Measurements from ENCODE around the gene TEX101.
A peak's percentile ranks its signal among the peaks of the same experiment; 100 is the strongest.

The TEX101 gene

DNA sequence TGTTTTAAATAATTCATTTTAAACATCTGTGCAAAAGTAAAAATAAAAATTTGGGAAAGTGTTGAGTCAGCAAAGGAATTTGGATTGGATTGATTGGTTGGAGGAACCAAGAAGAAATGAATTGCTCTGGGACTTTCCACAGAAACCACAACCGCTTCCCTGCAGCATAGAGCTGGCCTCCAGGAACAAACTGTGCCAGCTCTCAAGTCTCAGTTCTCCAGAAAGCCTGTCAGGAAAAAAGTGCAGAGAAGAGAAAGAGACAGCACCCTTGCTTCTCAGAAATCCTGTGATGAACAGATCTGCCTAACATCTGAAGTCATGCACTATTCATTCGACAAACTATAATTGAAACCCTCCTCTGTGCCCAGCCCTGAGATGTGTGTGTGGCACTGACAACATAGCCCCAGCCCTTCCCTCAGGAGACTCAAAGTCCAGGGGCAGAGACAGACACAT, 35.9 kb downstream of the TEX101 start:
- DNase-seq = peak; percentile 78 to 88 (median 78)

DNA sequence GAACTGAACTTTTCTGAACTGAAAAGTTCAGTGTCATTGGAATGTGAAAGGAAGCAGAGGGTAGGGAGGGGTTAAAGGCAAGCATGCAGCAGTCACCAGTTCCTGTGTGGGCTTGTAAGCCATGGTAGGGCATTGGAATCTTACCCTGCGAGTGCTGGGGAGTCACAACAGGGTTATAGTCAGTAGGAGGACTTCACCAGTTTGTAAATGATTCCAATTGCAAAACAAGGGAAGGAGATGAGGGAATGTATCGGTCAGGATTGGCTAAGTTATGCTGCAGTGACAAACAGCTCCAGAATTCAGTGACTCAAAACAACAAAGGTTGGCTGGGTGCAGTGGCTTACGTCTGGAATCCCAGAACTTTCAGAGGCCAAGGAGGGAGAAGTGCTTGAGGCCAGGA, 37.9 kb downstream of the TEX101 start:
- peak in 1 of 3 donors; percentile 28 for DNase-seq

DNA sequence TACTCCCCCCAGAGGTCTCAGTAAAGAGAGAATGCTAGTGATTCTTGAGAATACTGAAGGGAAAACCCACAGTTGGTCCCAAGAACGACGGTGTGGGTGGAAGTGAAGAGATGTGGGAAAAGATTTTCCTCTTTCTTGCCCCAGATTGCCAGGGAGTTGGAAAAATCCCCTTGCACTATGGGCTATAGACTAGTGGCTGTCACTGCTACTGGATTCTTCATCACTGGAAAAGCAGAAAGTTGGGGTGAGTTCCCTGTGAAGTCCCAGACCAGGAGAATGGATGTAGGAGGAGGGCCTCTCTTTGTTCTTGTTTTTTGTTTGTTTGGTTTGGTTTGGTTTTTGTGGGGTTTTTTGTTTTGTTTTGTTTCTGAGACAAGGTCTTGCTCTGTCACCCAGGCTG, 39.3 kb downstream of the TEX101 start:
- peak; percentile 77 to 88 (median 85) for DNase-seq

DNA sequence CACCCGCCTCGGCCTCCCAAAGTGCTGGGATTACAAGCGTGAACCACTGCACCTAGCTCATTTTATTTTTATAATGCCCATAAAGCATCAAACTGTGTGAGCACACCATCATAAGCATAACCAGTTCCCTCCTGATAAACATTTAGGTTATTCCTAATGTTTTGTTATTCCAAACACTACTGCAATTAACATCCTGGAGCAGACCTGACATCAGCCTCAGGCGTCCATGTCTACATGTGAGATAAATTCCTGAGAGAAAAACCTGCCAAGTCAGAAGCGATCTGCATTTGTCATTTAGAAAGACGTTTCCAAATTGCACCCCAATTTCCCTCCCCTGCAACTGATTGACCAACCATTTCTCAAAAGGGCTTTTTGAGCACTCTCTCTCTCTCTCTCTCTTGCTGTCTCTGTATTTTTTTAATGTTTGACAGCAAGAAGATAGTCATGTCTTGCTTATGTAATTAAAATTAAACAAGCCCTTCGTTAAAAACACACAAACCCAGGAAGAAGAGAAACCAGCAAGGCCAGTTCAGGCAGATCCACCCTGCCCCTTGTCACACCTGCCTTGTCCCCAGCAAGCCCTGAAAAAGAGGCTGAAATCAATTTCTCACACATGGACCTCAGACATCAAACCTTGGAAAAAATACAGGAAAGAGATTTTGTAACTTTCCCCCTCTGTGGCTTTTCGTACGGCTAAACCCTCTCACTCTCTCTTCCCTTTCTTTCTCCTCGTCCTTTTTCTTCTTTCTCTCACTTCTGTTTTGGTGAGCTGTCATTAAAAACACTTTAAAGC, 40.8 kb downstream of the TEX101 start:
- DNase-seq = no peak

DNA sequence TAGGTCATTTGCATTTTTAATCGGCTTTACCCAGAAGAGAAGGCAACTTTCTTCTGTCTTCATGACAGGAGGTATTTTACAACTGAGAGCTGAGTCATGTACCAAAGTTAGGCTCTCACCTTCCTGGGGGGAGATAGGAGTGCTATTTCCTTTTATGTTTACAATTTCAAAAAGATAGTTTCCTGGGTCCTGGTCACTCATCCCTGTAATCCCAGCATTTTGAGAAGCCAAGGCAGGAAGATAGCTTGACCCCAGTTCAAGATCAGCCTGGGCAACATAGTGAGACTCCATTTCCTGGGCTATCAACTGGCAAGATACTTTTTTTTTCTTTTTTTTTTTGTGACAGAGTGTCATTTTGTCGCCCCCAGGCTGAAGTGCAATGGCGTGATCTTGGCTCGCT, 43.1 kb downstream of the TEX101 start:
- no peak for DNase-seq

DNA sequence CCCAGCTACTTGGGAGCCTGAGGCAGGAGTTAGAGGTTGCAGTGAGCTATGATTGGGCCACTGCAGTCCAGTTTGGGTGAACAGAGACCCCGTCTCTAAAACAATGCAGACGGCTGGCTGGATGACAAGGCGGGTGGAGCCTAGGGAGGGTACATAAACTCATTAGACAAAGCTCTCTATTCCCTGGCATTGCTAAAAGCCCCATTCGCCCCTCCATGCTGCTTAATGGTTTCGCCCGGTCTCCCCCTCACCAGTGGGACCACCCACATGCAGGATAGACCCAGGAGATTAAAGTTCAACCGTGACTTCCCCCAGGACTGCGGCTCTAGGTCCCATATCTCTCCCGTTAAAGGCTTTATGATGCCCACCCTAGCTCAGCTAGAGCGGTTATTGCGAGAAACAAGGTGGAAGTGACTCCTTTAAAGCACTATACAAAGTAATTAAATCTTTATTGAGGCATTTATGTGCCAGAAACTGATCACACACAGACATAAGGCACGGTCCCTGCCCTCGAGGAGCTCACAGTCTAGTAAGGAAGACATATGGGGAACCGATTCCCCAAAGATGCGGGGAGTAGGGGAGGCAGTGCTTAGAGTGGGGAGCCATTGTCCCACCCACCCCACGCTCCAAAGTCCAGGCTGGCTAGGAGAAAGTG, 45.8 kb downstream of the TEX101 start:
- no peak for DNase-seq

DNA sequence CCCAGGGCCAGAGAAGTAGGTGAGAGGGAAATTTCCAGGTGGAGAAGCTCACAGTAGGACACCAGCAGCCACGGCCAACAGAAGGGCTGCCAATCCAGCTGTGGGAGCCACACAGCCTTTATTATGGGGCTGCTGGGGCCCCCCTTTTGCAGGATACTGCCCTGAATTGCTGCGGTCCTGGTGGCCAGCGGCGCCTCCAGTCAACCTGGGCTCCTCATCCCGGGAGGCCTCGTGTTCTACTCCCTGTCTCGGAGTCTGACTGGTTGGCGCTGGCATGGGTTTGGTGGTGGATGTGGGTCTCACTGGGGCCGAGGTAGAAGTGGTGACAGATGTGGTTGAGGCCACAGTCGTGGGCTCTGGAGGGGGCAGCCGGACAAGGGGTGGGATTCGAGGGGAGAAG, 46.6 kb downstream of the TEX101 start:
- DNase-seq = no peak

DNA sequence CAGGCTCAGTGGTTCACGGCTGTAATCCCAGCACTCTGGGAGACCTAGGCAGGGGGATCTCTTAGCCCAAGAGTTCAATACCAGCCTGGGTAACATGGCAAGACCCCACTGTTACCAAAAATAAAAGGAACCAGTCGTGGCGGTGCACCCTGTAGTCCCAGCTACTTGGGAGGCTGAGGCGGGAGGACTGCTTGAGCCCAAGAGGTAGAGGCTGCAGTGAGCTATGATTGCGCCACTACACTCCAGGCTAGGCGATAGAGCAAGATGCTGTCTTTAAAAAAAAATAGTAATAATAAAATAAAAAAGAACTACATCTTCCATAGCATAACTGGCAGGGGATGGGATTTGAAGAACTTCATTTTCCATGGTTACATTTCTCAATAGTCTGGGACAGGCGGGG, 47.7 kb downstream of the TEX101 start:
- no peak for DNase-seq

DNA sequence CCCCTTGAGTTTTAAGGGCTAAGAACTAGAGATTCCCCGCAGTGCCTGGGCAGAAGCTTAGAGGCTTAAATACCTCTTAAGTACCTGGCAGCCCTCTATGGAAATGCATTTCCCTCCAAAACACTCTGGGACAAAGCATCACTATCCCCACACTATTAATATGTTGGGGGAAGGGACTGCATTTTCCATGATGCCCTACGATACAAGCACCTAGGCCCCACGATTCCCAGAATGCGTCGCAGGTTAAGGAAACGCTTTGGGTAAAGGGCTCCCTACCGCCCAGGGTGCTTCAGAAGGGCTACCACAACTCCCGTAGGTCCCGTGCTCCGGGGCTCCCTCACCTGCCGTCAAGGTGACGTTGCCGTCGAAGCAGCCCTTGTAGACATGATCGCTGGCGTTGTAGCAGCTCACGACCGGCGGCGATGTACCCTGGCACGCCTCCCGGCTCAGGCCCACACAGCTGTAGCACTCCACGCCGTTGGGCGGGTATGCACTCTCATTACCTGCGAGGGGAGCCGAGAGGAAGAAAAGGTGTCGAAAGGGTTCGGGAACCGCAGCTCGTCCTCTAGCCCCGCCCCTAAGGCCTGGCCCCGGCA, 48.2 kb downstream of the TEX101 start:
- DNase-seq = no peak

DNA sequence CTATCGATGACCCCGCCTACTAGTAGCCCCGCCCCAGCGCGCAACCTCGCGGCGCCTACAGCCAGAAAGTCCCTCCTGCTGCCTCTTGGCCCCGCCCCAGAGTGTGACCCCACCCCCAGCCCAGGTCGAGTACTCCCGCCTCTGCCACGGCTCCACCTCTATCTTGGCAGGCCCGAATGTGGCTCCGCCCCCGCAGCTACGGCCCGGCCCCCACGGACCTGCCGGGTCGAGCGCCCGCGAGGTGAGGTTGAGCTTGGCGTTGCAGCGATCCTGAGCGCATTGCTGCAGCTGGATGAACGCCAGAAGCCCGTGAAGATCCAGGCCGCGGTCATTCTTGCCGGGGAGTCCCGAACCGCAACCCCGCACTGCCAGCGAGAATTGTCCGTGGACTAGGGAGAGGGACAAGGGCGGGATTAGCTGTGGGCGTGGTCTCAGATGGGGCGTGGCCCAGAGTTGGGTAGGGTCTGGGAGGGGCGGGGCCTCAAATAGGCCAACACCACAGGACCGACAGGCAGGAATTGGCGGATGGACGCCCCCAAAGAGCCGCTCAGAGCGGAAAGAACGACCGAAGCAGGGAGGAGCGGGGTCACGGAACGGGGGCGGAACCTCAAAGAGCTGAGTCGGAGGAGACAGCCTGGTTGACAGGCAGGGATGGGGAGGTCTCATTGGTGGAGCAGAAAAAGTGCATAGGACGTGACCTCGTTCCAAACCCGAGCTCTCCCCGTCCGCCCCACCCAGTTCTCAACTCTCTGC, 48.9 kb downstream of the TEX101 start:
- peak; percentile 95 to 98 (median 98) for DNase-seq

DNA sequence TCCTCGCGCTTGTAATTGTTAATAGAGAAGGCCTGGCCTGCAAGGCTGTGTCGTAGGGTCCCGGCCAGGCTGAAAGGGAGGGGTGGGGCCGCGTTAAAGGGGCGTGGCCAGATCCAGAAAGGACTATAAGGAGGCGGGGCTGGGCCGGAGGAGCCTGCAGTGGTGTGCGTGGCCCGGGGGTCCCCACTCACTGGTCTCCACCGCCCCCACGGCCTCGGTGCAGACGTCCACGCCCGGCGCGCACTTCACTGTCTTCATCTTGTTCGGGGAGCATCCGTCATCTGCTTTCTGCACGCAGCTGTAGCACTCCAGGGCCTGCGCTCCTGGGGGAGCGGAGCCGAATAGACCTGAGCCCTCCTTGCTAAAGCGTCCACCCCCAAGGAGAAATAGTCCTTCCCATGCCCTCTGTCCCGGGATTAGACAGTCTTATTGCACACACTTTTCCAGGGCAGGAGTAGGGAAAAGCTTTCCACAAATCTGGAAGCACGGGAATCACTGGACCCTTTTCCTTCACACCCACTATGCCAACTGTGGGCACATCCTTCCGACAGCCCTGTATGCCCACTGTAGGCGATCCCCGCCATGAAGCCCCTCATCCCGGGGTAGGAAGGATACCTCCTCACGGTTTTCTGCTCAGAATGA, 49.6 kb downstream of the TEX101 start:
- DNase-seq = peak in 2 of 3 donors; percentile 68 to 81

DNA sequence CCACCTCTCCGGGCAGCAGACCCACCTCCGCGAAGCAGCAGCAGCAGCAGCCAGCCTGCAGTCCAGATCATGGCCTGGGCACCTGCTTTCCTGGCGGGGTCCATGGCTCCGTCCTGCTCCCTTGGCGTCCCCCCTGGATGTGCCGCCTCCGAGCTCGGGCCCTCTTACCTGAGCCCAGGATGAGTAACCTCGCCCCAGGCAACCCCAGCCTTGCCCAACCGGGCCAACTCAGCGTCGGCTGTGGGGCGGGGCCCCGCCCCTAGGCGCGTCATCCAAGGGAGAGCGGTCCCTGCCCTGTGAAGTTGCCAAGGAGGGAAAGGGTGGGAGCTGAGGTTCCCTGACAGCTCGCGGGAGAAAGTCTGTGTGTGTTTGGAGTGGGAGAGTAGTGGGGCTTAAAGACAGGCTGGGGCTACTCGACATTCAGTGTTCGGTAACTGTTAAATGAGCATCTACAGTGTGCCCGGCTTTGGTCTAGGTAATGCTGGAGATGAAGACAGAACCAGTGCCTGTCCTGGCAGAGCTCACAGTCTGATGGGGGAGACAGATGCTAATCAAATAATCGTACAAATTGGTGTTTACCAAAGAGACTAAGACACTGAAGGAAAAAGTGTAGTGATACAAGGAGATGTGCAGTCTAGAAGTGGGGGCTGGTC, 50.9 kb downstream of the TEX101 start, which contains the start of gene LYPD3:
TSS of gene LYPD3 (minus strand) at position 141 of the 653 bp plus-strand sequence. CDS start at position 104, 37 bp downstream.
- peak; percentile 76 to 82 (median 80) for DNase-seq

DNA sequence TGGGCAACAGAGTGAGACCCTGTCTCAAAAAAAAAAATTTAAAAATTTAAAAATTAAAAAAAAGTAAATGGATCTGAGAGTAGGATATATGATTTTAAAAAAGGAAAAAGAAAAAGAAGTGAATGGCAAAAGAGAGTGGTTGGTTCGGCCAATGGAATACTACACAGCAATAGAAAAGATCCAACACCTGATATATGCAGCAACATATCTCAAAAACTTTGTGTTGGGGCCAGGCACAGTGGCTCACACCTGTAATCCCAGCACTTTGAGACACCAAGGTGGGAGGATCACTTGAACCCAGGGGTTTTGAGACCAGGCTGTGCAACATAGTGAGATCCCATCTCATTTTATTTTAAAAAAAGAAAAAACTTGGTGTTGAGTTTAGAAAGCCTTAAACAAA, 52.1 kb downstream of the TEX101 start:
- DNase-seq = no peak

DNA sequence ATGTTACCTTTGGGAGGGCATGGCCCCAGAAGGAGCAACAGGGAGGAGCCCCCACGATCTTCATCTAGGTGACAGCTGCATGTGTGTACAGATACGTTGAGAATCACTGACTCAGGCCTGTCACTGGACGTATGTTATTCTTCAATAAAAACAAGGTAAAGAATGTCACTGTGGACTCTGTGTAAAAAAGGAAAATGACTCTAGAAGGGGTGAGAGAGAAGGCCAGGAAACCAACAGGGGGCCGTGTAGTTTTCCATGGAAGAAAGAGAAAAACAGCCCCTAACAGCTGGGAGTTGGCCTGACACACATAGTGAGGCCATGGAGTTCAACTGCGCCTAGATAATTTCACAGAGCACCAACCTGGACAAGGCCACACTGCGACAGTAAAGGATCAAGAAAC, 52.6 kb downstream of the TEX101 start:
- DNase-seq = no peak

DNA sequence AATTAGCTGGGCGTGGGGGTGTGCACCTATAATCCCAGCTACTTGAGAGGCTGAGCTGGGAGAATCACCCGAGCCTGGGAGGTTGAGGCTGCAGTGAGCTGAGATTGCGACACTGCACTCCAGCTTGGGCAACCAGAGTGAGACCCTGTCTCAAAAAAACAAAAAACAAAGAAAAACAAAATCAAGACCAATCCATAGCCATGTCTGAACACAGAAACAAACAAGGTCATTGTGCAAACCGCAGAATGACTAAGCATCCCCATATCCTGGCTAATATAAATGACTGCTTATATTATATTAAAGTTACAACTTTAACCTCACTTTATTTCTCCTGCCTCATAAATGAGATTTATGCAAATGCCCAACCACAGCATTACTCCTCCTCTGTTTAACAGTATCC, 53.0 kb downstream of the TEX101 start:
- DNase-seq = peak; percentile 30 to 59 (median 56)
